ENCODE results near the gene DTX3L.

- TF ChIP-seq, protein P1, sequence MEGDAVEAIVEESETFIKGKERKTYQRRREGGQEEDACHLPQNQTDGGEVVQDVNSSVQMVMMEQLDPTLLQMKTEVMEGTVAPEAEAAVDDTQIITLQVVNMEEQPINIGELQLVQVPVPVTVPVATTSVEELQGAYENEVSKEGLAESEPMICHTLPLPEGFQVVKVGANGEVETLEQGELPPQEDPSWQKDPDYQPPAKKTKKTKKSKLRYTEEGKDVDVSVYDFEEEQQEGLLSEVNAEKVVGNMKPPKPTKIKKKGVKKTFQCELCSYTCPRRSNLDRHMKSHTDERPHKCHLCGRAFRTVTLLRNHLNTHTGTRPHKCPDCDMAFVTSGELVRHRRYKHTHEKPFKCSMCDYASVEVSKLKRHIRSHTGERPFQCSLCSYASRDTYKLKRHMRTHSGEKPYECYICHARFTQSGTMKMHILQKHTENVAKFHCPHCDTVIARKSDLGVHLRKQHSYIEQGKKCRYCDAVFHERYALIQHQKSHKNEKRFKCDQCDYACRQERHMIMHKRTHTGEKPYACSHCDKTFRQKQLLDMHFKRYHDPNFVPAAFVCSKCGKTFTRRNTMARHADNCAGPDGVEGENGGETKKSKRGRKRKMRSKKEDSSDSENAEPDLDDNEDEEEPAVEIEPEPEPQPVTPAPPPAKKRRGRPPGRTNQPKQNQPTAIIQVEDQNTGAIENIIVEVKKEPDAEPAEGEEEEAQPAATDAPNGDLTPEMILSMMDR (IDR thresholded peaks at IDR 0.05 in 4 of 5, conservative IDR thresholded peaks at IDR 0.05 in 1 of 5) = no peak
- TF ChIP-seq POLR2A (IDR thresholded peaks at IDR 0.05) = no peak
Observed at GRCh38 chr3:122546151-122546550, 18.0 kb upstream of the DTX3L start.
